Measurements from ENCODE around the gene ALAD.

The ALAD gene

GRCh38 chr9:113345671-113346070 lies 55.4 kb downstream of the ALAD start:
- DNase-seq (ENCODE audit: low read depth), result no peak

GRCh38 chr9:113345190-113345589 lies 55.9 kb downstream of the ALAD start:
- DNase-seq (ENCODE audit: low read depth), result no peak

GRCh38 chr9:113343732-113344231 lies 57.3 kb downstream of the ALAD start:
- DNase-seq (ENCODE audit: low read depth), result no peak

DNA sequence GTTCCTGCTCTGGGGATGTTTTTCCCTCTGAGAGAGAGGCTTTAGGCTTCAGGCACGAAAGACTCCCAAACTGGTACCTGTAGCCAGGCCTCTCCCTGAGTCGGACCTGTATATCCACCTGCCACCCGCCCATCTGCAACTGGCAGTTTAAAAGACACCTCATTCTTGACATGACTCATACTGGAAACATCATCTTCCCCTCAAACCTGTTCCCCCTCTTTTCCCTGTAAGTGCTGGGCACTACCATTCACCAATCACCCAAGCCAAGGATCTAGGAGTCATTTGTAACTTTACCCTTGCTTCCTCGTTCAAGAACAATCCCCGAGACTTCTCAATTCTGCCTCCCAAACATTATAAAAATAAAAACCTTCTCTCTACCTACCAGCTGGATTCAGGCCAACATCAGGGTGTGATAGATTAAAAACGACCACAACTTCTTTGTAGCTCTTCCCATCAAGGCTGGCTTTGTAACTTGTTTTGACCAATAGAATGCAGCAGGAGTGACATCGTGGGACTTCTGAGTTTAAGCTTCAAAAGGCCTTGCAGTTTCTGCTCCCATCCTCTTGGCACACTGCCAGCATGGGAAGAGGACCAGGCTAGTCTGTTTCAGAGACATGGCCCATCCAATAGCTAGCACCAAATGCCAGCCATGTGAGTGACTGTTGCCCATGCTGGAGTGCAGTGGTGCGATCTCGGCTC lies 59.2 kb downstream of the ALAD start:
- DNase-seq (ENCODE audit: low read depth), result no peak

DNA sequence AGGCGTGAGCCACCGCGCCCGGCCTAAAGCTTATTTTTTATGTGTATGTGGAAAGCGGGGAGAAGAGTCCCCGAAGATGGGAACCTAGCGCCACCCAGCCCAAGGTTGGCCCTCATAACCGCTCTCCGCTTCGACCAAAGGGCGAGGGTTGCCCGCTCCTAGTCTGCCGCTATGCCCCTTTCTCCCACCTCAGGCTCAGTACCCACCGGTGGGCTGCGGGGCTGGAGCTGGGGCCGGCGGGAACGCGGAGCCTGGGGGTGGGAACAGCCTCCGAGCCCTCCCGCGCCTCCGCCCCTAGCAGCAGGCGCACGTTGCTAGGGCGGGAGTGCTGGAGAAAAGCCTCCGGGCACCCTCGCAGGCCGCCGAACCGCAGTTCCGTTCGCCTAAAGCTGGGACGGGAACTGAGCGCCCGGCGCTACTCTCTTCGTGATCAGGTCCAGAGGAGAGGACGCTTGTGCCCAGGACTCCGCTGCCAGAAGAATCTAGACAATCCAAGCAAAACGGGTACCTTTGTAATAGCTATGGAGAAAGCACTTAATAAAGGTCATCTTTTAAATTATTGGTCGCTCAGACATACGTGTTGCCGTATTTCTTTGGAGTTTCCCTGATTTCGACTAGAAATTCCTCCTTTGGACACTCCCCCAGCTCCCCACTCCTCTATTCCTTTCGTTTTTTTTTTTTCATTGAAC lies 60.9 kb downstream of the ALAD start, which contains the start of gene WDR31:
Gene WDR31 (minus strand): TSS at position 265 of the 689 bp plus-strand sequence. CDS start 8,253 bp downstream, outside the sequence.
- peak; percentile 60 for DNase-seq (ENCODE audit: low read depth)

DNA sequence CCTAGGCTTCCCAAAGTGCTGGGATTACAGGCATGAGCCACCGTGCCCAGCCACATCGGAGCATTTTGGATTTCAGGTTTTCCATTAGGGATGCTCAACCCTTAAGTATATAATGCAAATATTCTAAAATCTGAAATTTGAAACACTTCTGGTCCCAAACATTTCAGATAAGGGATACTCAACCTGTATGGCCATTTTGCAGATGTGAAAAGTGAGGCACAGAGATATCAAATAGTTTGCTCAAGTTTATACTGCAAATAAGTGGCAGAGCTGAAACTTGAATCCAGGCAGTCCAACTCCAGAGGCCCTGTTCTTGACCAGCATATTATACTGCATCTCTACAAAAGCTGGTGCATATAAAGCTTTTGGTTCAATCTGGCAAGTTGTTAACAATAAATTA lies 63.4 kb downstream of the ALAD start:
- DNase-seq (ENCODE audit: low read depth), result no peak

Measured in stimulated activated CD8-positive, alpha-beta memory T cell treated with anti-CD3 and anti-CD28 coated beads, Interleukin-12 subunit alpha, Interleukin-12 subunit beta, amount 100 ng/mL, for 1 hour (primary cell).